GM12878 (cell line): ENCODE results near the gene MPIG6B. TPM values are rescaled to one million over a fixed set of nuclear protein-coding genes. Genes with fewer than 3 reads are reported as not detected.

Experiments
- ATAC-seq: fragments of 200-7000 bp; cut with Tn5 transposase; 3 replicates; pipeline ENCODE4 v1.9.1; 2020; ENCODE audit warnings: mild to moderate bottlenecking, moderate library complexity
- BruUV-seq: library from RNA; stranded (reverse); fragments of 400-500 nt; replicated peaks from 2 replicates; lab custom pipeline; 2021; lab: Mats Ljungman, UMichigan
- CTCF ChIA-PET: fragments of 300-600 bp; sonication (Branson Sonifier 250); formaldehyde crosslinking; extraction: SDS; loops from one replicate; lab custom pipeline; 2021; ENCODE audit warnings: inconsistent platforms; lab: Yijun Ruan, JAX
- POLR2A ChIA-PET: fragments of 350-600 bp; formaldehyde crosslinking; extraction: SDS; loops from one replicate; lab custom pipeline; 2021; ENCODE audit warnings: inconsistent platforms; lab: Charles Lee
- RAD21 ChIA-PET: fragments of 300-600 bp; sonication (Branson Sonifier 250); formaldehyde crosslinking; loops from one replicate; lab custom pipeline; 2023; ENCODE audit warnings: antibody characterized with exemption; ENCODE audit not compliant: unreplicated experiment; lab: Charles Lee
- SMC1A ChIA-PET: fragments of 300-600 bp; sonication (Branson Sonifier 250); formaldehyde crosslinking; loops from one replicate; lab custom pipeline; 2023; ENCODE audit not compliant: unreplicated experiment, uncharacterized antibody; lab: Charles Lee
- DNase-seq: peaks from one replicate; pipeline ENCODE4 v3.0.0-alpha.2; 2011; ENCODE audit warnings: low read depth, low spot score
- FAIRE-seq: peaks from 3 replicates; lab custom pipeline; 2011; peaks lifted over from hg19 to GRCh38; lab: Jason Lieb, UNC
- H2AFZ ChIP-seq: 2 replicates; pipeline ENCODE4 v1.6.0; 2011; ENCODE audit warnings: low read depth, low read length, control low read depth; ENCODE audit not compliant: control insufficient read depth
- H3K27ac ChIP-seq: 2 replicates; pipeline ENCODE4 v1.5.1; 2011; ENCODE audit warnings: control low read depth; ENCODE audit not compliant: control insufficient read depth, insufficient read depth
- H3K27me3 ChIP-seq, 2 experiments: replicated peaks in 1 of 2; 2 replicates each; pipeline versions ENCODE4 v1.6.0 to v1.6.1; 2011; ENCODE audit warnings: low read length in 1 of 2; ENCODE audit not compliant: control insufficient read depth in 2 of 2, insufficient read depth in 2 of 2
- H3K36me3 ChIP-seq, 2 experiments: 2 replicates each; pipeline ENCODE4 v1.5.1; 2011; ENCODE audit warnings: low read length in 1 of 2; ENCODE audit not compliant: control insufficient read depth in 2 of 2, insufficient read depth in 2 of 2
- H3K4me1 ChIP-seq: 2 replicates; pipeline ENCODE4 v1.6.1; 2011; ENCODE audit warnings: mild to moderate bottlenecking, low read length, moderate library complexity, mixed read lengths; ENCODE audit not compliant: control insufficient read depth, insufficient read depth
- H3K4me2 ChIP-seq: 2 replicates; pipeline ENCODE4 v1.6.0; 2011; ENCODE audit warnings: control low read depth; ENCODE audit not compliant: control insufficient read depth, insufficient read depth
- H3K4me3 ChIP-seq: fragments of 200-600 bp; sonication (generic); 2 replicates; pipeline ENCODE4 v1.5.1; 2016
- H3K79me2 ChIP-seq: 2 replicates; pipeline ENCODE4 v1.6.0; 2011; ENCODE audit warnings: low read length; ENCODE audit not compliant: control insufficient read depth, insufficient read depth
- H3K9ac ChIP-seq: 2 replicates; pipeline ENCODE4 v1.8.0; 2011; ENCODE audit warnings: low read length, control low read depth, mixed read lengths; ENCODE audit not compliant: control insufficient read depth, insufficient read depth
- H3K9me3 ChIP-seq: replicated peaks from 3 replicates; pipeline ENCODE4 v1.5.1; 2011; ENCODE audit warnings: mild to moderate bottlenecking, low read length; ENCODE audit not compliant: control insufficient read depth, insufficient read depth
- H4K20me1 ChIP-seq: 2 replicates; pipeline ENCODE4 v1.6.0; 2011; ENCODE audit not compliant: control insufficient read depth, insufficient read depth
- MXI1 ChIP-seq: fragments of 150-350 bp; IDR thresholded peaks from 2 replicates; pipeline ENCODE4 v1.6.1; 2011; ENCODE audit warnings: low read depth, mild to moderate bottlenecking, inconsistent platforms, low read length, improper control_type of control experiment
- NBN ChIP-seq: fragments of 450-650 bp; IDR thresholded peaks from 2 replicates; pipeline ENCODE4 v1.6.1; 2016
- POLR2A ChIP-seq: IDR thresholded peaks from 2 replicates; pipeline ENCODE4 v1.6.1; 2011; ENCODE audit warnings: low read depth, mild to moderate bottlenecking, low read length
- RBBP5 ChIP-seq: fragments of 200-600 bp; sonication (generic); conservative IDR thresholded peaks from 2 replicates; pipeline ENCODE4 v1.6.1; 2016
- STAT1 ChIP-seq: fragments of 450-650 bp; conservative IDR thresholded peaks from 2 replicates; pipeline ENCODE4 v1.6.1; 2014; ENCODE audit warnings: antibody characterized with exemption, mild to moderate bottlenecking
- WGBS: methylation state at CpG from one replicate; pipeline ENCODE4 v1.1.6; 2016; ENCODE audit warnings: low lambda C conversion rate; ENCODE audit not compliant: insufficient replicate concordance, insufficient coverage; ENCODE audit errors: missing lambda C conversion rate; 5-methylcytosine and 5-hydroxymethylcytosine counted together
- in situ Hi-C: fragments of 300-500 bp; cut with MboI; formaldehyde crosslinking; loops from 9 replicates; pipeline ENCODE4 v1.14.3; 2018; ENCODE audit warnings: mixed read lengths
- intact Hi-C: fragments of 100-400 bp; cut with micrococcal nuclease; formaldehyde crosslinking; loops from one replicate; pipeline ENCODE4 v1.14.2; 2022; ENCODE audit not compliant: unreplicated experiment
- polyA plus RNA-seq, 11 experiments: library from polyadenylated mRNA; depleted of rRNA in 4 of 11; unstranded in 6 of 11; stranded (reverse) in 5 of 11; fragments of >200 nt; fragmentation: Nextera tagmentation in 4 of 11; fragmentation: Illumina TruSeq in 1 of 11; extraction: Ambion mirVana in 4 of 11; extraction: Trizol in 1 of 11; gene quantifications; 1 replicate in 1 of 11; 2 replicates in 10 of 11; pipeline versions ENCODE4 v1.2.1 to v1.2.3, GENCODE V29; 2011 to 2016; ENCODE audit warnings: inconsistent platforms in 2 of 11, missing spikeins in 2 of 11, low read depth in 1 of 11
- total RNA-seq, 4 experiments: library from RNA; depleted of rRNA in 3 of 4; stranded (reverse); fragments of >200 nt in 3 of 4; fragmentation: Illumina TruSeq in 1 of 4; extraction: Trizol in 1 of 4; gene quantifications; 2 replicates each; pipeline versions ENCODE4 v1.2.1 to v1.2.3, GENCODE V29; 2013 to 2021
- TF ChIP-seq, protein P1 (sequence below), 3 experiments: IDR thresholded peaks in 2 of 3; conservative IDR thresholded peaks in 1 of 3; 2 replicates each; pipeline ENCODE4 v1.5.1; 2011; ENCODE audit warnings: low read depth in 3 of 3, low read length in 3 of 3, mild to moderate bottlenecking in 3 of 3, control low read depth in 2 of 3, moderate library complexity in 2 of 3, inconsistent platforms in 1 of 3, mixed read lengths in 1 of 3; ENCODE audit not compliant: control insufficient read depth in 2 of 3, insufficient read depth in 1 of 3; ENCODE audit errors: extremely low read depth in 1 of 3

Gene MPIG6B
- total and polyA plus RNA-seq, 10 of the 15 experiments (the other 5 are each of a cell fraction or from before 2014, with no cell fraction given): not detected

- 35% methylated on average over 36 of the region's 36 CpGs for WGBS
- in situ Hi-C loops: no loop called here
- peak within 1 kb of the TSS; percentile 78 for H3K4me3 ChIP-seq
- SMC1A ChIA-PET: interaction anchor here (0.6 to 5.3 kb wide), 9 partner anchors 10 to 104 kb away, joined by 3 to 45 read pairs (median 4); partner anchors contain the start of genes ABHD16A, CLIC1, LSM2 and MSH5
- no peaks in the 10 kb centered on the region for H3K9me3 ChIP-seq
- peaks cover 10% of the 10 kb centered on the region for H3K79me2 ChIP-seq
- CTCF ChIA-PET: interaction anchor here (0.6 to 15.8 kb wide), 16 partner anchors 10 to 169 kb away, joined by 3 to 208 read pairs (median 5); partner anchors contain the start of genes HSPA1B, MSH5 and VARS1
- H3K27ac ChIP-seq: peak within 1 kb of the TSS; percentile 60; the same call in 1 of the 2 replicates
- peak within 1 kb of the TSS; percentile 98 for H3K4me2 ChIP-seq
- H3K27me3 ChIP-seq: no peaks in the 10 kb centered on the region
- FAIRE-seq: no peak
- peaks cover 28% of the 10 kb centered on the region for H3K4me1 ChIP-seq
- H3K36me3 ChIP-seq: peaks cover 3 to 13% of the 10 kb centered on the region in 2 experiments
- intact Hi-C loops: loop anchor here (1.0 to 2.0 kb wide), 3 partner anchors 40 to 98 kb away; partner anchors contain the start of gene HSPA1B
- peak; percentile 30 for ATAC-seq
- POLR2A ChIA-PET: interaction anchor here (1.1 to 2.8 kb wide), 5 partner anchors 11 to 102 kb away, joined by 3 to 30 read pairs (median 6); partner anchors contain the start of gene MSH5
- H2AFZ ChIP-seq: peak within 1 kb of the TSS; percentile 29
- RAD21 ChIA-PET: interaction anchor here (0.7 to 3.6 kb wide), 17 partner anchors 10 to 467 kb away, joined by 3 to 44 read pairs (median 4); partner anchors contain the start of genes HSPA1A, HSPA1B, HSPA1L and LSM2
- no peaks in the 10 kb centered on the region for H4K20me1 ChIP-seq
- peak within 1 kb of the TSS; percentile 25; the same call in 1 of the 2 replicates for H3K9ac ChIP-seq
- BruUV-seq: no TSS peak
- TF ChIP-seq RBBP5 (no peak), STAT1 (no peak), POLR2A (peak; percentile 38; the same call in 1 of the 2 replicates), MXI1 (0 out of 2 replicates have a peak, but pooled peaks have one; percentile 38), NBN (no peak)
- TF ChIP-seq, protein P1, sequence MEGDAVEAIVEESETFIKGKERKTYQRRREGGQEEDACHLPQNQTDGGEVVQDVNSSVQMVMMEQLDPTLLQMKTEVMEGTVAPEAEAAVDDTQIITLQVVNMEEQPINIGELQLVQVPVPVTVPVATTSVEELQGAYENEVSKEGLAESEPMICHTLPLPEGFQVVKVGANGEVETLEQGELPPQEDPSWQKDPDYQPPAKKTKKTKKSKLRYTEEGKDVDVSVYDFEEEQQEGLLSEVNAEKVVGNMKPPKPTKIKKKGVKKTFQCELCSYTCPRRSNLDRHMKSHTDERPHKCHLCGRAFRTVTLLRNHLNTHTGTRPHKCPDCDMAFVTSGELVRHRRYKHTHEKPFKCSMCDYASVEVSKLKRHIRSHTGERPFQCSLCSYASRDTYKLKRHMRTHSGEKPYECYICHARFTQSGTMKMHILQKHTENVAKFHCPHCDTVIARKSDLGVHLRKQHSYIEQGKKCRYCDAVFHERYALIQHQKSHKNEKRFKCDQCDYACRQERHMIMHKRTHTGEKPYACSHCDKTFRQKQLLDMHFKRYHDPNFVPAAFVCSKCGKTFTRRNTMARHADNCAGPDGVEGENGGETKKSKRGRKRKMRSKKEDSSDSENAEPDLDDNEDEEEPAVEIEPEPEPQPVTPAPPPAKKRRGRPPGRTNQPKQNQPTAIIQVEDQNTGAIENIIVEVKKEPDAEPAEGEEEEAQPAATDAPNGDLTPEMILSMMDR (IDR thresholded peaks at IDR 0.05 in 2 of 3, conservative IDR thresholded peaks at IDR 0.05 in 1 of 3; ENCODE audit: control insufficient read depth in 2 of 3, extremely low read depth in 1 of 3, insufficient read depth in 1 of 3, low read depth in 3 of 3, low read length in 3 of 3): peak in 1 of 3 experiments; percentile 91; a peak in 3 of 6 replicates
- DNase-seq: no peak
Observed at GRCh38 chr6:31728767-31729514, 5.8 kb downstream of the MPIG6B start, which contains the start of gene DDAH2. TSS of gene DDAH2 (minus strand) at chr6:31729299. CDS start at chr6:31729161, 138 bp downstream.
